BLaER1 treated with 17β-estradiol and CSF1 and Interleukin-3, amounts not matched to agents 10 nM and 100 nM (cell line): ENCODE measurements around the gene TSPYL1.

Source experiments
- H3K27ac ChIP-seq, 11 experiments: shearing (Covaris generic); formaldehyde crosslinking; 2 replicates each; pipeline ENCODE4 v1.8.1; 2022
- H3K27me3 ChIP-seq, 11 experiments: shearing (Covaris generic); formaldehyde crosslinking; 2 replicates each; pipeline ENCODE4 v1.8.1; 2022
- H3K36me3 ChIP-seq, 11 experiments: shearing (Covaris generic); formaldehyde crosslinking; 2 replicates each; pipeline ENCODE4 v1.8.1; 2022
- H3K4me1 ChIP-seq, 10 experiments: shearing (Covaris generic); formaldehyde crosslinking; 2 replicates each; pipeline ENCODE4 v1.8.1; 2022
- H3K4me2 ChIP-seq, 11 experiments: shearing (Covaris generic); formaldehyde crosslinking; 2 replicates each; pipeline ENCODE4 v1.8.1; 2022
- H3K4me3 ChIP-seq, 10 experiments: shearing (Covaris generic); formaldehyde crosslinking; 2 replicates each; pipeline ENCODE4 v1.8.1; 2022
- H3K9ac ChIP-seq, 11 experiments: shearing (Covaris generic); formaldehyde crosslinking; 2 replicates each; pipeline ENCODE4 v1.8.1; 2022
- H3K9me3 ChIP-seq, 11 experiments: shearing (Covaris generic); formaldehyde crosslinking; replicated peaks in 1 of 11; 2 replicates each; pipeline ENCODE4 v1.8.1; 2022
- H4K20me1 ChIP-seq, 11 experiments: shearing (Covaris generic); formaldehyde crosslinking; 2 replicates each; pipeline ENCODE4 v1.8.1; 2022
- Cebpa-rat ChIP-seq, 11 experiments: shearing (Covaris generic); IDR thresholded peaks; 2 replicates each; pipeline ENCODE4 v1.8.1; 2022

TSPYL1 gene

DNA sequence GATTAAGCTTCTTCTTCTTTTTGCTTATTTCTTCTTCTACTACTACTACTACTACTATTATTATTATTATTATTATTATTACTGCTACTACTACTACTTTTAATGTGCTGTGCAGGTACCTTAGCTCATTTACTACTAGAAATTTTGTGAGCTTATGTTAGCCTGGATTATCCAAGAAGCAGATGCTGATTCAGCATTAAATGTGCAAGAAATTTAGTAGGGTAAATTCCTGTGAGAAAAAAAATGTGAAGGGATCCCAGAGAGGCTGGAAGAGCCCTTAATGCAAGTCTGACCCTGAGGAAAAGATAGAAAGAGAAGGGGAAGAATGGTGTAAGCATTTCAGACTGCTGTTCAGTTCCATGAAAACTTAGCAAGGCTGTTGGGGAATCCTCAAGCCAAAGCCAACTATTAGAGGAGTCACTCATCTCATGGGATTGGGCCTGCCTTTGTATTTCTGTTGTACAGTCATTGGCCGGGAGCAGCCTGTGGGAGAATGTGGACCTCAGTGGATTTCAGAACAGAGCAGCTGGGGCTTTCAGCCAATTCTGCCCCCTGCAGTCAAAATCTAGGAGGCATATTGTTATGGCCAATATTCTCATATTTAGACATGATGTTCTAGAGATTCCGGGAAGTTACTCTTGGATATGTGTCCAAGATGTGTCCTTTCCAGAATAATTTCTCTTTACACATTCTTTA, 37.2 kb upstream of the TSPYL1 start:
- Histone ChIP-seq H3K27me3 (no peaks in the 10 kb centered on the region), H3K4me1 (peaks cover 8 to 57% (median 18%) of the 10 kb centered on the region in 10 experiments), H3K4me2 (peak overlapping the region in 4 of 11 experiments; percentile 59 to 75 (median 64); a peak in 6 of 22 replicates), H3K9me3 (no peaks in the 10 kb centered on the region), H4K20me1 (no peaks in the 10 kb centered on the region), H3K36me3 (no peaks in the 10 kb centered on the region), H3K4me3 (no peak overlapping the region), H3K27ac (0 out of 22 replicates have a peak overlapping the region, but pooled peaks of 1 of the 11 experiments have one; percentile 15), H3K9ac (no peak overlapping the region)
- TF ChIP-seq Cebpa-rat (IDR thresholded peaks at IDR 0.05) = no peak

DNA sequence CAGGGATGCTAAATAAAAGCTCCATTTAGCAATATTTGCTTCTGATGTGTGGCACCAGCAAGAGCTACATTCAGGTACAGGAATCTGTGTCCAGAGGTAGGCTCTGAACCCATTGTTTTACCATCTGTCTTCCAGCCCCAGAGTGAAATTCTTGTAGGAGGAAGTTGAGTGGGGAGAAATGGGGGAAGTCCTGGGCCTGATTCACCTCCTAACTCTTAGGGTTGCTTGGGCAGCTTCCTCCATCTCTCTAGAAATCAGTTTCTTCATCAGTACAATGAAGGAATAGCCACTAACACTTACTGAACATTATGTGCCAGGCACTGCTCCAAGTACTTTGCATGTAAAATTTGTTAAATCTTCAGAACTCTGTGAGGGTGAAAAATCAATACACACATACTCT, 35.1 kb upstream of the TSPYL1 start:
- H3K4me3 ChIP-seq = no peak overlapping the region
- H3K27me3 ChIP-seq = no peaks in the 10 kb centered on the region
- H3K36me3 ChIP-seq = 0 out of 22 replicates have a peak, but pooled peaks cover 0 to 5% (median 0%) of the 10 kb centered on the region in 11 experiments
- no peak overlapping the region for H3K9ac ChIP-seq
- peaks cover 8 to 62% (median 18%) of the 10 kb centered on the region in 10 experiments for H3K4me1 ChIP-seq
- peak overlapping the region in 3 of 11 experiments; percentile 28 to 56 (median 47); a peak in 6 of 22 replicates for H3K27ac ChIP-seq
- no peak for TF ChIP-seq Cebpa-rat (IDR thresholded peaks at IDR 0.05)
- H3K9me3 ChIP-seq = no peaks in the 10 kb centered on the region
- peak overlapping the region in 9 of 11 experiments; percentile 8 to 75 (median 58); a peak in 13 of 22 replicates for H3K4me2 ChIP-seq
- no peaks in the 10 kb centered on the region for H4K20me1 ChIP-seq

DNA sequence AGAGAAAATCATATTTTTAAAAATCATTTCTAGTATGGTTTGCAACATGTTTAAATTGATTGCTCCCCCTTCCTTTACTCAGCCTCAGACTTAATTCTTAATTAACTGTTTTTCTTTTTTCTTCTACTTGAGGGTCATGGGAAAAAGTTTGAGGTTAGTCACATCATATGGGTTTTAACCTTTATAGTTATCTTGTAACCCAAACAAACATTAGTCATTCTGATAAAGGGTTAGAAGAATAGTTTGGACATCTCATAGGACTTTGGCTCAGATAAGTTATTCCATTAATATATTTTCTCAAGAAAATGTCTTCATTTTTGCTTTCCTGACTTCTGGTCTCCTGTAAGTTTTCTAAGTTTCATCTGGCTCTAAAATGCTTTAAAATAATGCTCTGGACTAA, 34.5 kb upstream of the TSPYL1 start:
- Histone ChIP-seq H3K4me3 (no peak overlapping the region), H3K27ac (peak overlapping the region in 2 of 11 experiments; percentile 16 to 47; a peak in 4 of 22 replicates), H3K36me3 (0 out of 22 replicates have a peak, but pooled peaks cover 0 to 5% (median 0%) of the 10 kb centered on the region in 11 experiments), H3K9ac (no peak overlapping the region), H4K20me1 (no peaks in the 10 kb centered on the region), H3K27me3 (no peaks in the 10 kb centered on the region), H3K9me3 (no peaks in the 10 kb centered on the region), H3K4me1 (peaks cover 8 to 62% (median 18%) of the 10 kb centered on the region in 10 experiments), H3K4me2 (peak overlapping the region in 3 of 11 experiments; percentile 59 to 75 (median 64); a peak in 5 of 22 replicates)
- no peak for TF ChIP-seq Cebpa-rat (IDR thresholded peaks at IDR 0.05)

GRCh38 chr6:116313101-116313776, 33.5 kb upstream of the TSPYL1 start:
- Histone ChIP-seq H4K20me1 (no peaks in the 10 kb centered on the region), H3K4me3 (no peak overlapping the region), H3K4me1 (peaks cover 8 to 62% (median 18%) of the 10 kb centered on the region in 10 experiments), H3K4me2 (peak overlapping the region in 3 of 11 experiments; percentile 20 to 64 (median 59); a peak in 2 of 22 replicates), H3K9me3 (no peaks in the 10 kb centered on the region), H3K9ac (no peak overlapping the region), H3K36me3 (0 out of 22 replicates have a peak, but pooled peaks cover 0 to 5% (median 0%) of the 10 kb centered on the region in 11 experiments), H3K27me3 (no peaks in the 10 kb centered on the region), H3K27ac (no peak overlapping the region)
- no peak for TF ChIP-seq Cebpa-rat (IDR thresholded peaks at IDR 0.05)

- Histone ChIP-seq H3K4me1 (peaks cover 0 to 39% (median 1%) of the 10 kb centered on the region in 10 experiments; a peak in 12 of 20 replicates), H3K4me2 (no peak overlapping the region), H3K27me3 (no peaks in the 10 kb centered on the region), H4K20me1 (no peaks in the 10 kb centered on the region), H3K9me3 (no peaks in the 10 kb centered on the region), H3K4me3 (no peak overlapping the region), H3K27ac (no peak overlapping the region), H3K9ac (no peak overlapping the region), H3K36me3 (0 out of 22 replicates have a peak, but pooled peaks cover 0 to 5% (median 0%) of the 10 kb centered on the region in 11 experiments)
- TF ChIP-seq Cebpa-rat (IDR thresholded peaks at IDR 0.05) = no peak
These were observed 29.9 kb upstream of the TSPYL1 start for GRCh38 chr6:116309657-116310056.

- no peak overlapping the region for H3K4me3 ChIP-seq
- H4K20me1 ChIP-seq = no peaks in the 10 kb centered on the region
- H3K27ac ChIP-seq = no peak overlapping the region
- H3K9ac ChIP-seq = no peak overlapping the region
- no peaks in the 10 kb centered on the region for H3K9me3 ChIP-seq
- no peaks in the 10 kb centered on the region for H3K27me3 ChIP-seq
- H3K4me2 ChIP-seq = no peak overlapping the region
- H3K4me1 ChIP-seq = peaks cover 0 to 39% (median 0%) of the 10 kb centered on the region in 10 experiments; a peak in 6 of 20 replicates
- TF ChIP-seq Cebpa-rat (IDR thresholded peaks at IDR 0.05) = no peak
- 0 out of 22 replicates have a peak, but pooled peaks cover 0 to 5% (median 0%) of the 10 kb centered on the region in 11 experiments for H3K36me3 ChIP-seq
These were observed 29.3 kb upstream of the TSPYL1 start for GRCh38 chr6:116309001-116309400.

- Histone ChIP-seq H3K27ac (no peak overlapping the region), H3K9ac (no peak overlapping the region), H4K20me1 (no peaks in the 10 kb centered on the region), H3K4me3 (no peak overlapping the region), H3K4me1 (peaks cover 0 to 39% (median 0%) of the 10 kb centered on the region in 10 experiments; a peak in 6 of 20 replicates), H3K36me3 (0 out of 22 replicates have a peak, but pooled peaks cover 0 to 5% (median 0%) of the 10 kb centered on the region in 11 experiments), H3K9me3 (no peaks in the 10 kb centered on the region), H3K4me2 (no peak overlapping the region), H3K27me3 (no peaks in the 10 kb centered on the region)
- no peak for TF ChIP-seq Cebpa-rat (IDR thresholded peaks at IDR 0.05)
These were observed 27.9 kb upstream of the TSPYL1 start for GRCh38 chr6:116307633-116308032.

DNA sequence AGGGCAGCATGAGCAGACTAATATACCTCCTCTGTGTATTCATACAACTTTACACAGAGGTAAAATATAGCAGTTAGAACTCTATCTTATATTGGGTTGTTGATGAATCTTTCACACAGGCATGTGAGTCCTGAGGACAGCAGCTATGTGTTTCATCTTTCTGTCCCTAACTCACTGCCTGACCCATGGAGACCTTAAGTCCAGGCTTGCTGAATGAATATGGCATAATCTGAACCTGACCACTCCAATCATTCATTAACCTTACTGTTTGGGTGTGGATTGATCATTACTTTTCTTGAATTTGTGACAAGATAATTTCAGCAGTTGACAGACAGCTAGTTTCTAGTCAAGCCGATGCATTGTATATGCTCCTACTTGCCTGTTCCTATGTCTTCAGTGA, 27.3 kb upstream of the TSPYL1 start:
- no peak overlapping the region for H3K27ac ChIP-seq
- no peaks in the 10 kb centered on the region for H3K27me3 ChIP-seq
- peaks cover 0 to 36% (median 0%) of the 10 kb centered on the region in 10 experiments; a peak in 6 of 20 replicates for H3K4me1 ChIP-seq
- no peak overlapping the region for H3K4me2 ChIP-seq
- no peak overlapping the region for H3K4me3 ChIP-seq
- peaks cover 0 to 2% (median 0%) of the 10 kb centered on the region in 11 experiments; a peak in 1 of 22 replicates for H3K9me3 ChIP-seq
- H3K9ac ChIP-seq = no peak overlapping the region
- H3K36me3 ChIP-seq = 0 out of 22 replicates have a peak, but pooled peaks cover 0 to 5% (median 0%) of the 10 kb centered on the region in 11 experiments
- H4K20me1 ChIP-seq = no peaks in the 10 kb centered on the region
- no peak for TF ChIP-seq Cebpa-rat (IDR thresholded peaks at IDR 0.05)
